Heart right ventricle (tissue), 16 donors: Measurements from ENCODE around the gene CTNS. TPM values are rescaled to one million over a fixed set of nuclear protein-coding genes. Genes with fewer than 3 reads are reported as not detected.

Experiments used
- ATAC-seq, 8 donors: fragments of 200-7000 bp; cut with Tn5 transposase; one replicate each; pipeline ENCODE4 v1.9.1; 2020; ENCODE audit warnings: mild to moderate bottlenecking in 8 of 8, moderate library complexity in 8 of 8, moderate number of reproducible peaks in 1 of 8
- DNase-seq, 2 donors: peaks; one replicate each; pipeline ENCODE4 v3.0.0-alpha.2; 2020
- H3K27ac ChIP-seq, 10 donors: fragments of 200-600 bp; sonication (generic) in 2 of 10; one replicate each; pipeline versions ENCODE4 v1.5.0 to v1.8.0; 2020 to 2022; ENCODE audit warnings: mild to moderate bottlenecking in 3 of 10
- H3K27me3 ChIP-seq, 7 donors: fragments of 200-600 bp; one replicate each; pipeline ENCODE4 v1.8.0; 2021 to 2022; ENCODE audit warnings: mild to moderate bottlenecking in 2 of 7
- H3K36me3 ChIP-seq, 9 donors: fragments of 200-600 bp; sonication (generic) in 1 of 9; one replicate each; pipeline versions ENCODE4 v1.5.0 to v1.8.0; 2020 to 2022; ENCODE audit warnings: mild to moderate bottlenecking in 2 of 9
- H3K4me1 ChIP-seq, 9 donors: fragments of 200-600 bp; sonication (generic) in 1 of 9; one replicate each; pipeline versions ENCODE4 v1.5.0 to v1.8.0; 2020 to 2022; ENCODE audit warnings: mild to moderate bottlenecking in 4 of 9
- H3K4me3 ChIP-seq, 10 donors: fragments of 200-600 bp; sonication (generic) in 2 of 10; one replicate each; pipeline versions ENCODE4 v1.5.0 to v1.8.0; 2020 to 2022; ENCODE audit warnings: mild to moderate bottlenecking in 7 of 10, moderate library complexity in 2 of 10
- H3K9me3 ChIP-seq, 11 donors: fragments of 200-600 bp in 10 of 11; sonication (generic) in 2 of 11; one replicate each; pipeline versions ENCODE4 v1.5.0 to v1.8.0; 2013 to 2022; ENCODE audit warnings: mild to moderate bottlenecking in 2 of 11, control low read depth in 1 of 11, moderate library complexity in 1 of 11
- WGBS, 2 donors: extraction: QIAGEN DNeasy Blood & Tissue Kit; methylation state at CpG; one replicate each; pipeline ENCODE4 v1.1.7; 2013; ENCODE audit warnings: inconsistent platforms in 1 of 2; 5-methylcytosine and 5-hydroxymethylcytosine counted together
- intact Hi-C, 10 donors: fragments of 100-400 bp; cut with DNase I; formaldehyde crosslinking; loops; one replicate each; pipeline versions ENCODE4 v1.11.1 to v1.14.2; 2022
- long read RNA-seq, 3 donors: library from polyadenylated mRNA; unstranded; transcript quantifications; one replicate each; pipeline ENCODE4 v2.0.0, GENCODE V29; 2020 to 2021
- polyA plus RNA-seq, 2 donors: library from polyadenylated mRNA; stranded (reverse); fragments of 200-250 nt; gene quantifications; one replicate each; pipeline ENCODE4 v1.2.3, GENCODE V29; 2013
- total RNA-seq, 10 donors: library from RNA; stranded (reverse); fragmentation: NEBNext Ultra II Directional in 3 of 10; extraction: Animal tissue kit (Norgen Biotek cat#: 25700) in 3 of 10; gene quantifications; one replicate each; pipeline versions ENCODE4 v1.2.1 to v1.2.4, GENCODE V29; 2021 to 2023
- TF ChIP-seq, protein P1 (sequence below), 9 donors: fragments of 200-600 bp; sonication (generic) in 2 of 9; IDR thresholded peaks; one replicate each; pipeline versions ENCODE4 v1.5.0 to v1.8.0; 2021 to 2022; ENCODE audit warnings: antibody characterized with exemption in 9 of 9, mild to moderate bottlenecking in 5 of 9, moderate library complexity in 1 of 9
- donor health status: Arrhythmogenic right ventricular cardiomyopathy.
- donor health status: ischemic (EF 13 %, LVEDD 7.1; RV severe dilation, severe dysfunction).
- donor health status: healthy with polysubstance abuse.
- donor health status: DM: no; HTN: yes; CAD: no.
- donor health status: DM: no; HTN: no; CAD: no.
- donor health status: ischemic (EF 25% LVEDD 6.9; RV normal size, moderate dysfunction).
- donor health status: ischemic (EF 25% LVEDD 5.7; RV mildly dilated, moderate dysfunction).
- donor health status: healthy.
- donor health status: DM: yes; HTN: yes; CAD: no.
- donor health status: Ischemic cardiomyopathy.
- donor health status: ischemic (EF 35%, LVEDD 5.7; RV mildly dilated, moderate dysfunction).
- donor health status: nonischemic (EF 11% LVEDD 7.7; RV severe dilation, severe dysfunction).
- donor health status: DM: yes; HTN: yes; CAD: no.
- donor health status: PGD.
- donor health status: ischemic (EF 29% LVEDD 5.4; RV normal size, mild dysfunction).
- donor health status: nonischemic (EF 23%, LVEDD 6.1; RV moderate dilation, normal function).

The CTNS gene
- 10 to 100 TPM in 1 of 10 donors, 1 to 10 TPM in 9; 5.2 to 11.8 (median 8.0) TPM for total RNA-seq
- 1 to 10 TPM; 7.5 to 7.6 TPM for polyA plus RNA-seq
- long read RNA-seq, donor 1, transcript CTNS-201 (12 exons, 2,866 nt) = major isoform, 6 of 16 reads
- long read RNA-seq, donor 1, partial matches to known transcripts = 1 of 16 reads
- long read RNA-seq, donor 1, other reads (novel, unspliced or antisense) = 9 of 16 reads
- long read RNA-seq, donor 2, transcript CTNS-201 (12 exons, 2,866 nt) = major isoform, 6 of 20 reads
- long read RNA-seq, donor 2, partial matches to known transcripts = 8 of 20 reads
- long read RNA-seq, donor 2, other reads (novel, unspliced or antisense) = 6 of 20 reads
- long read RNA-seq, donor 3, transcript CTNS-201 (12 exons, 2,866 nt) = major isoform, 7 of 21 reads
- long read RNA-seq, donor 3, partial matches to known transcripts = 2 of 21 reads
- long read RNA-seq, donor 3, other reads (novel, unspliced or antisense) = 12 of 21 reads

- Histone ChIP-seq H3K4me3 (peak within 1 kb of the TSS; percentile 74 to 99 (median 90)), H3K27me3 (no peaks in the 10 kb centered on the region), H3K36me3 (peaks cover 0 to 35% (median 0%) of the 10 kb centered on the region in 9 donors), H3K9me3 (no peaks in the 10 kb centered on the region), H3K27ac (peak within 1 kb of the TSS; percentile 92 to 100 (median 97)), H3K4me1 (peaks cover 0 to 61% (median 44%) of the 10 kb centered on the region in 9 donors)
- ATAC-seq (peak; percentile 97 to 99 (median 98)), DNase-seq (peak; percentile 97)
- 0 to 1% methylated on average over 67 to 68 of the region's 68 CpGs for WGBS, 2 donors
- TF ChIP-seq, protein P1, sequence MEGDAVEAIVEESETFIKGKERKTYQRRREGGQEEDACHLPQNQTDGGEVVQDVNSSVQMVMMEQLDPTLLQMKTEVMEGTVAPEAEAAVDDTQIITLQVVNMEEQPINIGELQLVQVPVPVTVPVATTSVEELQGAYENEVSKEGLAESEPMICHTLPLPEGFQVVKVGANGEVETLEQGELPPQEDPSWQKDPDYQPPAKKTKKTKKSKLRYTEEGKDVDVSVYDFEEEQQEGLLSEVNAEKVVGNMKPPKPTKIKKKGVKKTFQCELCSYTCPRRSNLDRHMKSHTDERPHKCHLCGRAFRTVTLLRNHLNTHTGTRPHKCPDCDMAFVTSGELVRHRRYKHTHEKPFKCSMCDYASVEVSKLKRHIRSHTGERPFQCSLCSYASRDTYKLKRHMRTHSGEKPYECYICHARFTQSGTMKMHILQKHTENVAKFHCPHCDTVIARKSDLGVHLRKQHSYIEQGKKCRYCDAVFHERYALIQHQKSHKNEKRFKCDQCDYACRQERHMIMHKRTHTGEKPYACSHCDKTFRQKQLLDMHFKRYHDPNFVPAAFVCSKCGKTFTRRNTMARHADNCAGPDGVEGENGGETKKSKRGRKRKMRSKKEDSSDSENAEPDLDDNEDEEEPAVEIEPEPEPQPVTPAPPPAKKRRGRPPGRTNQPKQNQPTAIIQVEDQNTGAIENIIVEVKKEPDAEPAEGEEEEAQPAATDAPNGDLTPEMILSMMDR (IDR thresholded peaks at IDR 0.05) = peak in 3 of 9 donors; percentile 5 to 25 (median 9)
- intact Hi-C loops = loop anchor here in 2 of 10 donors (1.0 to 2.0 kb wide), 2 partner anchors 30 to 32 kb away; partner anchors contain the start of genes EMC6 (in 1 of the 2) and TAX1BP3 (in 1 of the 2)
Measured at GRCh38 chr17:3636154-3636907, at the start of gene CTNS, which contains the start of gene SHPK. Gene CTNS (plus strand): TSS chr17:3636760. CDS start chr17:3640207, 3,447 bp downstream. Gene SHPK (minus strand): TSS chr17:3636250. CDS start chr17:3636219, 31 bp downstream.

DNA sequence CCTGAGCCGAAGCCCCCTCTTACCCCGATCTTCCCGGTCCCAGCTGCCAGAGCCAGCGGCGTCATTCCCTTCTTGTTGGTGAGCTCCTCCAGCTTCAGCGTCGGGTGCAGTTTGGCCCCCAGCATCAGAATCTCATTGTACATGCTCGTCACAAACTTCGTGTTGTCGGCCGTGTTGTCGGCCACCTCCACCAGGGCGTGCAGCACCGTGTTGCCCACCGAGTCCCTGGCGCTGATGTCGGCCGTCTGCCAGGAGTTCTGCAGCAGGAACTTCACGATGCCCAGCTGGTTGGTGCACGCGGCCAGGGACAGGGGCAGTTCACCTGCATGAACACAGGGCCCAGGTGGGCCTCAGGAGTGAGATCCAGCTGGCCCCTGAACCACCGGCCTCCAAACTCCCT lies 46.8 kb upstream of the CTNS start:
- no peaks in the 10 kb centered on the region for H3K27me3 ChIP-seq
- peaks cover 0 to 74% (median 34%) of the 10 kb centered on the region in 9 donors for H3K36me3 ChIP-seq
- TF ChIP-seq, protein P1 (IDR thresholded peaks at IDR 0.05) = no peak
- DNase-seq = no peak
- H3K4me3 ChIP-seq = no peak overlapping the region
- no peak overlapping the region for H3K27ac ChIP-seq
- intact Hi-C loops = no loop called here
- no peak for ATAC-seq
- H3K4me1 ChIP-seq = peaks cover 3 to 14% (median 10%) of the 10 kb centered on the region in 9 donors
- no peaks in the 10 kb centered on the region for H3K9me3 ChIP-seq
- 97 to 98% methylated on average over 22 of the region's 22 CpGs for WGBS, 2 donors

- Histone ChIP-seq H3K27ac (no peak overlapping the region), H3K4me1 (peaks cover 5 to 18% (median 13%) of the 10 kb centered on the region in 9 donors), H3K9me3 (no peaks in the 10 kb centered on the region), H3K36me3 (peaks cover 0 to 70% (median 34%) of the 10 kb centered on the region in 9 donors), H3K27me3 (no peaks in the 10 kb centered on the region), H3K4me3 (no peak overlapping the region)
- ATAC-seq (no peak), DNase-seq (no peak)
- intact Hi-C loops = no loop called here
- TF ChIP-seq, protein P1 (IDR thresholded peaks at IDR 0.05) = no peak
- 93 to 95% methylated on average over 15 of the region's 15 CpGs for WGBS, 2 donors
Measured at GRCh38 chr17:3590231-3590630, 46.3 kb upstream of the CTNS start.

DNA sequence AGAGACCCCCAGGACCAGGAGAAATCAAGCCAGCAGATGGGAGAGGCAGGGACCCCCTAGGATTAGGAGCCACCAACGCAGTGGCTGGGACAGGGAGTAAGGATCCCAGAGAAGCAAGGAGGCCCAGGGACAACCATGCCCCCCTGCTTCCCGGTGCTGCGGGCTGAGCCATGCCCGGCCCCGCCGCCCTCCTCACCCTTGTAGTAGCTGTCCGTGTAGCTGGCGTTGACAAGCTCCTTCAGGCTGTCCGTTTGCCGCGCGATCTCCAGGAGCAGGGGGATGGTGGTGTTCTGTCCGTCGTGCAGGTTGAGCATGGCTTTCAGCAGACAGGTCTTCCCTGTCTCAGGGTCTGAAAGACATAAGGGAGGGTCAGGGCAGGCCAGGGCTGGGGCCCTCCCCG lies 45.8 kb upstream of the CTNS start:
- intact Hi-C loops = no loop called here
- Histone ChIP-seq H3K4me3 (no peak overlapping the region), H3K36me3 (peaks cover 0 to 64% (median 29%) of the 10 kb centered on the region in 9 donors), H3K27me3 (no peaks in the 10 kb centered on the region), H3K27ac (no peak overlapping the region), H3K4me1 (peaks cover 5 to 20% (median 13%) of the 10 kb centered on the region in 9 donors), H3K9me3 (no peaks in the 10 kb centered on the region)
- ATAC-seq (peak in 1 of 8 donors; percentile 7), DNase-seq (no peak)
- WGBS, 2 donors = 57 to 69% methylated on average over 15 of the region's 15 CpGs
- TF ChIP-seq, protein P1 (IDR thresholded peaks at IDR 0.05) = no peak
